Stimulated activated CD8-positive, alpha-beta memory T cell treated with anti-CD3 and anti-CD28 coated beads, Interleukin-15, amount 100 ng/mL, for 4 hours (primary cell): ENCODE results near the gene GFOD2.

Experiments
- DNase-seq, 2 donors: peaks; one replicate each; pipeline ENCODE4 v3.0.0-alpha.2; 2020; ENCODE audit warnings: low read depth in 2 of 2

The GFOD2 gene

GRCh38 chr16:67672739-67673662 lies 46.1 kb downstream of the GFOD2 start:
- DNase-seq, result no peak

- DNase-seq, result no peak
Measured at GRCh38 chr16:67672306-67672705, 46.8 kb downstream of the GFOD2 start.

GRCh38 chr16:67669499-67670101 lies 49.5 kb downstream of the GFOD2 start:
- no peak for DNase-seq

- DNase-seq, result no peak
Measured at GRCh38 chr16:67668495-67669157, 50.5 kb downstream of the GFOD2 start.

- DNase-seq, result peak; percentile 46 to 57
Measured at GRCh38 chr16:67667817-67668494, 51.2 kb downstream of the GFOD2 start.

GRCh38 chr16:67667453-67667816 lies 51.7 kb downstream of the GFOD2 start:
- DNase-seq, result no peak

- DNase-seq, result peak; percentile 60 to 63
Measured at GRCh38 chr16:67666559-67667452, 52.3 kb downstream of the GFOD2 start, which contains the start of the genes C16orf86 and ENKD1. Gene C16orf86 (plus strand): TSS chr16:67666814. CDS start chr16:67666971, 157 bp downstream. Gene ENKD1 (minus strand): TSS chr16:67666750. CDS start chr16:67666442, 308 bp downstream.

GRCh38 chr16:67666032-67666551 lies 53.0 kb downstream of the GFOD2 start:
- DNase-seq, result no peak

GRCh38 chr16:67665598-67665997 lies 53.5 kb downstream of the GFOD2 start:
- DNase-seq, result no peak

GRCh38 chr16:67664871-67665270 lies 54.2 kb downstream of the GFOD2 start:
- DNase-seq, result no peak

- no peak for DNase-seq
Measured at GRCh38 chr16:67664258-67664657, 54.9 kb downstream of the GFOD2 start.

GRCh38 chr16:67663877-67664222 lies 55.3 kb downstream of the GFOD2 start:
- DNase-seq, result no peak

- DNase-seq, result no peak
Measured at GRCh38 chr16:67663151-67663876, 55.8 kb downstream of the GFOD2 start.

GRCh38 chr16:67662653-67663010 lies 56.5 kb downstream of the GFOD2 start:
- no peak for DNase-seq

- DNase-seq, result no peak
Measured at GRCh38 chr16:67661886-67662652, 57.0 kb downstream of the GFOD2 start.

GRCh38 chr16:67661101-67661761 lies 57.9 kb downstream of the GFOD2 start:
- DNase-seq, result no peak

- peak; percentile 89 to 93 for DNase-seq
Measured at GRCh38 chr16:67660564-67661028, 58.5 kb downstream of the GFOD2 start, which contains the start of gene PARD6A. Gene PARD6A (plus strand): TSS chr16:67660960. CDS start chr16:67661039, 79 bp downstream.
